Adrenal gland (tissue), 5 donors: ENCODE data around the gene ATP6V1G3.

Experiments
- CTCF ChIP-seq, 6 experiments: fragments of 450-650 bp in 4 of 6; fragments of 200-600 bp in 2 of 6; sonication (generic) in 1 of 6; IDR thresholded peaks; 1 replicate in 5 of 6; 2 replicates in 1 of 6; pipeline versions ENCODE4 v1.5.1 to v1.8.0; 2016 to 2021; ENCODE audit warnings: antibody characterized with exemption in 6 of 6, mild to moderate bottlenecking in 2 of 6, moderate library complexity in 1 of 6
- POLR2A ChIP-seq, 2 donors: fragments of 450-650 bp; IDR thresholded peaks; one replicate each; pipeline ENCODE4 v1.6.1; 2017; ENCODE audit warnings: antibody characterized with exemption in 2 of 2, mild to moderate bottlenecking in 2 of 2, moderate library complexity in 1 of 2
- donor health status: DM: no; HTN: no; CAD: no.

DNA sequence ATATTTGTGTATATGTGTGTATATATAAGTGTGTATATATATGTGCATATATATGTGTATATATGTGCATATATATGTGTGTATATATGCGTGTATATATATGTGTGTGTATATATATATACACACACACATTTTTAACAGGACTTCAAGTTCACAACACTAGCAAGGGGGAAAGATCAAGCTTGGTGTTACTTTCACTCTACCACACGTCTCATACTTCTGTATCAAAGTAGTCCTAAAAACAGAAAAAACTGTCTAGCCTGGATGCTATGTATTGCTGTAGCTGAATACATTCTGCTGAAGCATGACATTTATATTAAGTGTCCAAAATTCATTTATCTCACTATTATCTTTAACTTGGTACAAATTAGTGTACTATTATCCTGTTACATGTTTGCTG, 17.9 kb upstream of the ATP6V1G3 start:
- TF ChIP-seq CTCF (IDR thresholded peaks at IDR 0.05), result no peak
- TF ChIP-seq POLR2A (IDR thresholded peaks at IDR 0.05), result no peak
